DND-41 (cell line): ENCODE measurements around the gene AKT3.

Experiments used
- EZH2 ChIP-seq: IDR thresholded peaks from 3 replicates; pipeline ENCODE4 v1.6.1; 2012; ENCODE audit warnings: borderline replicate concordance, low read depth, mild to moderate bottlenecking, moderate library complexity, low read length, inconsistent platforms; ENCODE audit not compliant: severe bottlenecking
- TF ChIP-seq, protein P1 (sequence below): IDR thresholded peaks from 2 replicates; pipeline ENCODE4 v1.5.1; 2012; ENCODE audit warnings: borderline replicate concordance, low read length, moderate library complexity, mild to moderate bottlenecking; ENCODE audit not compliant: poor library complexity, severe bottlenecking; ENCODE audit errors: extremely low read depth

DNA sequence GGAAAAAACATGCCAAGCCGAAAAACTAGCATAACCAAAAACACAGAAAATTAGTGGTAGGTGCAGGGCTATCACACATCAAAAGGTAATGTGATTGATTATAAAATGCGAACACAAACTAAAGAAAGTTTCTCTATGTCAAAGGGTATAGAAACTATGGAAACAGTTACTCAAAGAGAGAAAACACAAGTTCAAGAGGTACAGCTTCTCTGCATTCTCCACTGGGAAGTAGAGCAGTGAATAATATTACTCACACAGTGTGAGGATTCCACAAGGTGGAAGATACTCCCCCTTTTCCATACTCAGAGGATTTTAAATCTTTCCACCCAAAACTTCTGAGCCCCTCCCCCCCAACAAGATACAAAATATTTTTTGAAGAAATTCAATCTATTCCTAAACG is 18.6 kb downstream of the AKT3 start:
- TF ChIP-seq, protein P1, sequence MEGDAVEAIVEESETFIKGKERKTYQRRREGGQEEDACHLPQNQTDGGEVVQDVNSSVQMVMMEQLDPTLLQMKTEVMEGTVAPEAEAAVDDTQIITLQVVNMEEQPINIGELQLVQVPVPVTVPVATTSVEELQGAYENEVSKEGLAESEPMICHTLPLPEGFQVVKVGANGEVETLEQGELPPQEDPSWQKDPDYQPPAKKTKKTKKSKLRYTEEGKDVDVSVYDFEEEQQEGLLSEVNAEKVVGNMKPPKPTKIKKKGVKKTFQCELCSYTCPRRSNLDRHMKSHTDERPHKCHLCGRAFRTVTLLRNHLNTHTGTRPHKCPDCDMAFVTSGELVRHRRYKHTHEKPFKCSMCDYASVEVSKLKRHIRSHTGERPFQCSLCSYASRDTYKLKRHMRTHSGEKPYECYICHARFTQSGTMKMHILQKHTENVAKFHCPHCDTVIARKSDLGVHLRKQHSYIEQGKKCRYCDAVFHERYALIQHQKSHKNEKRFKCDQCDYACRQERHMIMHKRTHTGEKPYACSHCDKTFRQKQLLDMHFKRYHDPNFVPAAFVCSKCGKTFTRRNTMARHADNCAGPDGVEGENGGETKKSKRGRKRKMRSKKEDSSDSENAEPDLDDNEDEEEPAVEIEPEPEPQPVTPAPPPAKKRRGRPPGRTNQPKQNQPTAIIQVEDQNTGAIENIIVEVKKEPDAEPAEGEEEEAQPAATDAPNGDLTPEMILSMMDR, result no peak
- no peak for TF ChIP-seq EZH2
